KOPT-K1 (cell line): ENCODE measurements around the gene POLR2C.
"Not testable (repeated sequence)": the region's sequence is repeated elsewhere in the genome, so short reads cannot be mapped to it uniquely, and the experiment has no call there.

Experiments
- H3K27ac ChIP-seq: fragments of 200-600 bp; sonication (generic); 2 replicates; pipeline ENCODE4 v1.5.1; 2016; ENCODE audit warnings: antibody characterized with exemption, mild to moderate bottlenecking, low read depth, low read length; ENCODE audit not compliant: poor library complexity, severe bottlenecking
- H3K36me3 ChIP-seq: fragments of 200-600 bp; sonication (generic); 2 replicates; pipeline ENCODE4 v1.5.1; 2017; ENCODE audit warnings: antibody characterized with exemption, mild to moderate bottlenecking, low read length, moderate library complexity; ENCODE audit not compliant: insufficient read depth
- H3K9me3 ChIP-seq: fragments of 200-600 bp; sonication (generic); 2 replicates; pipeline ENCODE4 v1.5.1; 2017; ENCODE audit warnings: antibody characterized with exemption, low read length, mild to moderate bottlenecking; ENCODE audit not compliant: insufficient read depth, poor library complexity, severe bottlenecking

POLR2C gene

DNA sequence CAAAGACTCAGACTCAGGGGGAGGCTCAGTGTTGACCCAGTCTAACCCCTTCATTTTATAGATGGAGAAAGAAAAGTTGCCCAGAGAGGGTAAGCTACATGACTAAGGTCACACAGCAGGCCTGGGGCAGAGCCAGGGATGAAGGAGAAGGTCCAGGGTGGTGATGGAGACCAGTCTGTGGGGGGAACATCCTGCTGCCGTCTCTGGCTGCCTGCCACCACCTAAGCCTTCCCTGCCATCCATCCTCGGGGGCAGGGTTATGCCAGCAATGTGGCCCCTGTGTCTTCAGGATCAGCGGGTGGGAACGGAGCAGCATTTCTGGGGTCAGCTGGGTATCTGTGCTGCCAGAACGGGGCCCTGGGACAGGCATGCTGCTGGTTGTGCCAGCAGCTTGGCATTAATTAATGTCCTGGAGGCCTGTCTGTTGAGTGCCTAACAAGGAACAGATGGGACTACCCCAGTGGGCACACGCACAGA lies 18.3 kb downstream of the POLR2C start:
- Histone ChIP-seq H3K27ac (no peak overlapping the region), H3K9me3 (no peaks in the 10 kb centered on the region), H3K36me3 (no peaks in the 10 kb centered on the region)

DNA sequence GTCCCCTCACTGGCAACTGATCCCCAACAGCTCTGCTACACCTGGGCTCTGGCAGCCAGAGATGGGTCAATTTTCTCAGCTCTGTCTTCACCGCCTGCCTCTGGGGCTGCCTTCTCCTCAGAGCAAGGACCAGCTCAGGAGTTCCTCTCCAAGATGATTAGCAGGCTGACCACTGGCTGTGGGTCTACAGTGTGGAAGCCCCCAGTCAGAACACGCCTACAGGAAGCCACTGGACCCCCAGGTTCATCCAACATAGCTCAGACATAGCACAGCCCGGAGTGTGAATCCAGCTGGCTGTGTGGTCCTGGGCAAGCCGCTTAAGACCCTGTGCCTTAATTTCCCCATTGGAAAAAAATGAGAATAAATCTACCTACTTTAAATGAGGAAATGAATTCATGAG lies 18.9 kb downstream of the POLR2C start:
- Histone ChIP-seq H3K9me3 (no peaks in the 10 kb centered on the region), H3K36me3 (no peaks in the 10 kb centered on the region), H3K27ac (no peak overlapping the region)

DNA sequence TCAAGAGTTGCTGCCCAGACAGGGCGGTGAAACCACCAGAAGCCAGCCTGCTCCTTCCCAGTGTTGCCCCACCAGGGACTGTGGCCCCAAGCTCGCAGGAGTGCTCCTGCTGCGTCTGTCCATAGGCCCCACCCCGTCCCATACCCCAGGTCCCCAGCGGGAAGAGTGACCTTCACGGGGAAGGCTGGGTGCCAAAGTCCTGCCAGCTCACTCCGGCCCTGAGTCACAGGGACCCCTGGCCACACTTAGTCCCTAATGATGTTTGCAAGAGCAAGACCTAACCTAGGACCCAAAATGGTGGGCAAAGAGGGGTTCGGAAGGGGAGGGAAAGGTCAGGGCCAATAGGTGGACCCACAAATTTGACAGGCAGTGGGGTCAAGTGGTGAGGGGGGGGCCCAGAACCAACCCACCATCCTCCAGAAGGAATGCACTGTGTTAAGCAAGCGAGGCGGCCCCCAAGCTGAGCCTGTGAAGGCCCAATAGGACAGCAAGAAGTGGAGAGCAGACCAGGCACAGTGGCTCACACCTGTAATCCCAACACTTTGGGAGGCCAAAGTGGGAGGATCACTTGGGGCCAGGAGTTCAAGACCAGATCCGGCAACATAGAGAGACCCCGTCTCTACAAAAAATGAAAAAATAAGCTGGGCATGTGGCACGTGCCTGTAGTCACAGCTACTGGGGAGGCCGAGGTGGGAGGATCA lies 20.5 kb downstream of the POLR2C start:
- H3K36me3 ChIP-seq, result no peaks in the 10 kb centered on the region
- no peaks in the 10 kb centered on the region for H3K9me3 ChIP-seq
- H3K27ac ChIP-seq, result no peak overlapping the region

DNA sequence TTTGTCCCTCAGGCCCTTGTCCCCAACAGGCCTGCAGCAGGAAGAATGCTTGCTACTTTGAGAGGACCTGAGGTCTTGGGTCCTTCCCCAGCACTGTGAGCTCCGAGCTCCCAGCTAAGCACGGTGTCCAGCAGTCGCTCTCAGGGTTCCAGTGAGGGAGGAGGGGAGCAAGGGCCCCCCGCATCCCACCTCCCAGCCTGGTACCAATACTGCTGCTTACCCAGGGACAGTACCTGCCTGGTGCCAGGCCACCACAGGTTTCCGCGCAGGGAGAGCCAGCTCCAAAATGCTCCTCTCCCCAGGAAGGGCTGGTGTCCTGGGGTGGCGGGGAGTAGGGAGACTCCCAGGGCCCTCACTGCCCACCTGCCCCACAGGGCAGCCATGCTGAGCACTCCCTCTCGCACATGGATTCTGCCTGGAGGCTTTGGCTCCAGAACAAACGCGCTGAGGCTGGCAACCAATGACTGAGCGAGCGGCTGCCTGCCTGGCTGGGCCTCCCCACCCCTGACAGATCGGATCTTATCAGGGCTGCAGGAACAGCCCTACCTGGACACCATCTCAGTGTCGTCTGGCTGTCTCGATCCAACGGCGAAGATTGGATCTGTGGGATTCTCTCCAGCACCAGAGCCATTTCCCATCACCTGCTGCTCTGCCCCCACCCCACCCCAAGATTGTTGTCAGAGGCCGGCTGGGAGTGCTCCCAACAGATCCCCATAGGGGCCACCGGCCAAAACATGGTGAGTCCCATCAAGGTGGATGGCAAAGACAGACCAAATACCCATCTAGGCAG lies 21.4 kb downstream of the POLR2C start:
- Histone ChIP-seq H3K36me3 (no peaks in the 10 kb centered on the region), H3K27ac (no peak overlapping the region), H3K9me3 (no peaks in the 10 kb centered on the region)

DNA sequence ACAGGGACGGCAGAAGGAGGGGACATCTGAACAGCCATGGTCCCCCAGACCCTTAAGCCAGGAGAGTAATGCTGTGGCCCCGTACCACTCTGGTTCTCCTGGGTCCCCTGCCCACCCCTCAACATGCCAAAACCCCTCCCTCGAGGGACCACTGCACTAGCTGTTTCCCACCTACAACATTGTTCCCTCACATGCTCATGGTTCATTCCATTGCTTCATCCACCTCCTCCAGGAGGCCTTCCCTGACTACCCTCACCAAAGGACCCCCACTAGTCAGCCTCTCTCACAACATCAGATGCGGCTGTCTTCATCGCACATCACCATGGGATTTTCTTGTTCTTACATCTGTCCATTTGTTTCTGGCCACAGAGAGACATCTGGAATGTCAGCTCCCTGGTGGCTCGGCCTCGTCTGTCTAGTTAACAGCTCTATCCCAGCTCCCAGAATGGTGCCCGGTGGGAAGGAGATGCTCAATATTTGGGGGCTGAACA lies 22.1 kb downstream of the POLR2C start:
- Histone ChIP-seq H3K27ac (no peak overlapping the region), H3K9me3 (no peaks in the 10 kb centered on the region), H3K36me3 (no peaks in the 10 kb centered on the region)

DNA sequence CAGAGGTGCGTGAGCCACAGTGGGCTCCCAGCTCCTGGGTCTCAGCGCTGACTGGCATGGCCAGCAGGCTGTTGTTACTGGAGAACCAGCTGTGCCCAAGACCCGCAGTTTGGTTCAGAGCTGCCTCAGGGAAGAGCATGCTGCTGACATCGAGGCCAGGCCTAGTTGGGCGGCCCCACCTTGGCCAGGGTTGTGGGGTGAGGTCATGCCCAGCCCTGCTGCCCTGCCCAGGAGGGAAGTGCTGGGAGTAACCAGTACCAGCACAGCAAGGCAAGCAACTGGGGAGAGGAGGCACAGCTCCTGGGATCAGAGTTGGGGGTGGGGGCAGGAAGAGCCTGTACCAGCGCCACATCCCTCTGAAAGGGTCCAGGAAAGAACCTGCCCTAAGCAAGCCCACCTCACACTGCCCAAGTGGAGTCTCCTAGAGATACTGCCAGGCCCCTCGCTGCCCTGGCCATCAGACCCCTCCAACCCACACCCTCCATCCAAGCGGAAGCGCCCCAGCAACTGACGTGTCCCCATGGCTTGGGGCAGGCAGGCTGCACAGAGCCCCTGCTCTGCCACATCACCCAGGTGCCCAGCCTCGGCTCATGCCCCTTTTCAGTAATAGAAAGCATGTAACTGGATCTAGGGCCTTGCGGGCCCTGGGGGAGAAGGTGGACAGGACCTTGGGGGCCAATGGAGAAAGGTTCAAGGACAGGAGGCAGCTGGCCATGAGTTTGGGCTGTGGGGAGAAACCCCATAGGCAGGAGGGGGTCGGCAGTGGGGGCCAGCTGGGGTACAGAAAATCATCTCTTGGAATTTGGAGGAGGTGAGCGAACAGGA lies 22.8 kb downstream of the POLR2C start:
- Histone ChIP-seq H3K36me3 (no peaks in the 10 kb centered on the region), H3K9me3 (no peaks in the 10 kb centered on the region), H3K27ac (no peak overlapping the region)

DNA sequence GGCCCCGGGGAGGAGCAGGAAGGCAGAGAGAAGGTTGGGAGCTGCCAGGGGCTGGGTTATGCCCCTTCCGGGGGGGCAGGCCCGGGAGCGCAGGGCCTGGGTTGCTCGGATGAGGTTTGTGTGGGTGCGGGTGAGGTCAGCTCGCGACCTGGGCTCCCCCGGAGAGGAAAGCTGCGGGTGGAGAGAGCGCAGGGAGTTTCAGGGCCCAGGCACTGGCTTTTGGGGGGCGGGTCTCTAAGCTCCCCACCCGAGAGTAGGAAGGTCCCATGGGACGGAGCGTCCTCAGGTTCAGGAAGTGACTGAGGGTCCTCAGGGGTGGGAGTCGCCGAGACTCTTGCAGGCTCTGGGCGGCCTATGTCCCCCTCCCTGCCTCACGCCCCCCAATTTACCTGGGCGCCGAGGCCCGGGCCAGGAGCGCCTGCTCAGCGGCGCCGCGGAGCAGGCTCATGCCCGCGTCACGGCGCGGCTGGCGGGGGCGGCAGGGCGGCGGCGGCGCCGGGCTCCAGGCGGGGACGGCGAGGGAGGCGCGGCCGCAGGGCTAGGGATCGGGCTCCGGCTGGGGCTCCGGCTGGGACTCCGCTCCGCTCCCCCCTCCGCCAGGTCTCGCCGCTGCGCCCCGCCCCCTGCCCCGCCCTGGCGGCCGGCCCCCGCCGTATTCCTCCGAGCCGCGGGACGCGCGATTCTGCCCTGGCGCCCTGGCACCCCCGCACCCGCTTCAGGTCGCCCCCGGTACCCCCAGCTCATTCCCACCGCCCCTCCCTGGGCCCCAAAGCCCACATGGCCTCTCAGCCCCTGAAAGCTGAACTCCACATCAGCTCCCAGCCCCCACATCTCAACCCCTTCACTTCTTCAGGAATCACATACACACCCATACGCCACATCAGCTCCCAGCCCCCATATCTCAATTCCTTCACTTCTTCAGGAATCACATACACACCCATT lies 23.7 kb downstream of the POLR2C start, which contains the start of gene DOK4:
DOK4 (minus strand) TSS at position 578 of the 942 bp plus-strand sequence. CDS start 6,986 bp downstream, outside the sequence.
- Histone ChIP-seq H3K9me3 (no peaks in the 10 kb centered on the region), H3K36me3 (no peaks in the 10 kb centered on the region), H3K27ac (peak within 1 kb of the TSS; percentile 15)

DNA sequence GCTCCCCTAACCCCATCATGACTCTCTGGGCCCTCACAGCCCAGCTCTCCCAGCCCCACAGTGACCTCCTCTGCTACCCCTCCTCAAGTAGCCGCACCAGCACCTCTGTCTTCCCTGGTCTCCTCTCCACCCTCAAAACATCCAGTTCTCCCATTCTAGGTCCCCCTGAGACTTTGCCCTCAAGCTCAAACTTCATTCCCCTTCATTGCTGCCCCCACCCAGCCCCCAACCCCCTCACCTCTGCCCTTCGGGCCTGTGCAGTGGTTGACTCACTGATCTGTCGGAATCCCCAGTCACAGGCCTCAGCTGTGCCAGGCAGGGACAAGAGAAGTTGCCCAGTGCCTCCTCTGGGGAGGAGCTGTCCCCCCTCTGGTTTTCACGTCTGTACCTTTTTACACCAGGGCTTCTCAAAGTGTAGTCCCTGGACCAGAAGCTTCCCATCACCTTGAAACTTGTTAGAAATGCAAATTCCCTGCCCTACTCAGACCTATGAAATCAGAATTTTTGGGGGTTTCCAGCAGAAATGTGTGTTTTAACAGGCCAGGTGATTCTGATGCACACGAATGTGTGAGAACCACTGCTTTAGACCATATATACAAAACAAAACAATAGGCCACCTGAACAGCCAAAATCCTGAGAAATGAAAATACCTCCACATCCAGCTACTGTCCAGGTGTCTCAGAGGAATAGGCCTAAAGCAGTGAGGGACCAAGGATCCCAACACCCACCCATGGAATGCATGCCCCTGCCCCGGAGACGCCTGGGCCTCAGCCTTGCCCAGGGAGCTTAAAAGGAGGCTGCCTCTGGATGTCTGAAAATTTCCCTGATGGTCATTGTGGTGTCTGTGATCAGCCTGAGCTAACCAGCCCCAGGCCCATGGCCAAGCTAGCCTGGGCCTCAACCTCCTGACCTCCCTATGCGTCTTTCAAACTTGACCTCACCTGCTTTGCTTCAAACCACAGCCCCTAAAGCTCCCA lies 24.7 kb downstream of the POLR2C start:
- no peaks in the 10 kb centered on the region for H3K9me3 ChIP-seq
- no peak overlapping the region for H3K27ac ChIP-seq
- H3K36me3 ChIP-seq, result no peaks in the 10 kb centered on the region

DNA sequence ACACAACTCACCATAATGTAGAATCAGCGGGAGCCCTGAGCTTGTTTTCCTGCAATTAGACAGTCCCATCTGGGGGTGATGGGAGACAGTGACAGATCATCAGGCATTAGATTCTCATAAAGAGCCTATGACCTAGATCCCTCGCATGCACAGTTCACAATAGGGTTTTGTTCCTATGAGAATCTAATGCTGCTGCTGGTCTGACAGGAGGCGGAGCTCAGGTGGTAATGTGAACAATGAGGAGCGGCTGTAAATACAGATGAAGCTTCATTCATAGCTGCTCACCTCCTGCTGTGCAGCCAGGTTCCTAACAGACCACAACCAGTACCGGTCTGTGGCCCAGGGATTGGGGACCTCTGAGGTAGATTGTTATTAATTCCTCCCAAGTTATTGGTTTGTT lies 26.8 kb downstream of the POLR2C start:
- H3K36me3 ChIP-seq, result no peaks in the 10 kb centered on the region
- no peaks in the 10 kb centered on the region for H3K9me3 ChIP-seq
- H3K27ac ChIP-seq, result no peak overlapping the region

DNA sequence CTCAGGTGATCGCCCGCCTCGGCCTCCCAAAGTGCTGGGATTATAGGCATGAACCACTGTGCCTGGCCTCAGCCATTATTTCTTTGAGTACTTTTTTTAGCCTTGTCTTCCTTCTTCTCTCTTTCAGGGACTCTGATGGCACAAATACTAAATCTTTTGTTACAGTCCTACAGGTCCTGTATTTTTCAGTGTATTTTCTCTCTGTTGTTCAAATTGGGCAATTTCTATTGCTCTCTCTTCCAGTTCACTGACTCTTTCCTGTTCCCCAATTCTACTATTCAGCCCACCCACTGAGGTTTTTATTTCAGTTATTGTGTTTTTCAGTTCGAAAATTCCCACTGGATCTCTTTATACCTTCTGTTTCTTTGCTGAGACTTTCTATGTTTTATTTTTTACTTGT lies 31.3 kb downstream of the POLR2C start:
- Histone ChIP-seq H3K27ac (no peak overlapping the region), H3K36me3 (no peaks in the 10 kb centered on the region), H3K9me3 (no peaks in the 10 kb centered on the region)

DNA sequence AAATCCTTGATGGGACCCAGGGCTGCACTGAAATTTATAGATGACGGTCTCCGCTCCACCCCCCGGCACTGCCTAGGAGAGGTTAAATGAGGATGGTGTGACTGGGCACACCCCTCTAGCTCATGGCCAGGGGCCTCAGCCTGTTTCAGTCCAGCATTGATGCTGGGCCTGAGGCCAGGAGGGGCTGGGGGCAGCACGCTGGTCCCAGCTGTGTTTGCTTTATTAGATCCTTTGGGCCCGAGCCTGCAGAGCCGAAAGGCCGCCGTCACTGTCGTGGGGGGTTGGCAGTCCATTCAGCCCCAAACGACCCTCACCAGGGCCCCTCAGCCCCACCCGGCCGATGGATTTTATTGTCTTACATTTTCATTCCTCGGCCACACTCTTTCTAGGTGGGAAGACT lies 34.6 kb downstream of the POLR2C start:
- Histone ChIP-seq H3K9me3 (no peaks in the 10 kb centered on the region), H3K27ac (no peak overlapping the region)

DNA sequence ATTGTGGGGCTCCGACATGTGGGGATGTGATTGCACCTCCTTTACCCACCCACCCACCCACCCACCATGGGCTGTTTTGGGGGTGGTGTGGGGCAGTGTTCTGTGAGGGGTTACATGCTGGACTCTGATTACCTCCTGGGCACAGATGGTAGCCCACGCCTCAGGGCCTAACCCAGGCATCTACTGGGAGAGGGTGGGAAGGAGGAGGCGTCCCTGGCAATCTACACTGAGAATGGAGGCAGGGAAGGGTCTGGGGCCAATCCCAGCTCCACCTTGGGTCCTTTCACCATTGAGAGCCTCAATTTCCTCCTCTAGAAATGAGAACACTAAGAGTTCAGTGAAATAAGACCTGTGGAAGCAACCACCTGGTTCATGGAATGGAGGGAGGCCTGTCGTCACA lies 35.6 kb downstream of the POLR2C start:
- H3K9me3 ChIP-seq, result no peaks in the 10 kb centered on the region
- H3K36me3 ChIP-seq, result no peaks in the 10 kb centered on the region
- no peak overlapping the region for H3K27ac ChIP-seq

More for the DNA sequence above, 34.6 kb downstream of the POLR2C start:
- no peaks in the 10 kb centered on the region for H3K36me3 ChIP-seq

DNA sequence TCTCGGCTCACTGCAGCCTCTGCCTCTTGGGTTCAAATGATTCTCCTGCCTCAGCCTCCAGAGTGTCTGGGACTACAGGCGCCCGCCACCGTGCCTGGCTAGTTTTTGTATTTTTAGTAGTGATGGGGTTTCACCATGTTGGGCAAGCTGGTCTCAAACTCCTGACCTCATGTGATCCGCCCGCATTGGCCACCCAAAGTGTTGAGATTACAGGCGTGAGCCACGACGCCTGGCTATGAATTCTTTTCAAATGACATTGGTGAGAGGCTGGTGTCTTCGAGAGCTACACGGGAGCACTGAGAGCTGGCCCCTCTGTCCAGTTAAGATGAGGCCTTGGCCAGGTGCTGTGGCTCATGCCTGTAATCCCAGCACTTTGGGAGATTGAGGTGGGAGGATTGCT lies 37.5 kb downstream of the POLR2C start:
- not testable (repeated sequence) for H3K36me3 ChIP-seq, H3K9me3 ChIP-seq
- peak overlapping the region; percentile 67 for H3K27ac ChIP-seq
